C4-2B (cell line): ENCODE results near the gene MAOA.
"Not testable (repeated sequence)": the region's sequence is repeated elsewhere in the genome, so short reads cannot be mapped to it uniquely, and the experiment has no call there.

ENCODE experiments used
- H3K27ac ChIP-seq: fragments of 450-650 bp; 2 replicates; pipeline ENCODE4 v1.5.1; 2017
- CTCF ChIP-seq: fragments of 450-650 bp; conservative IDR thresholded peaks from 2 replicates; pipeline ENCODE4 v1.5.1; 2017; ENCODE audit warnings: mild to moderate bottlenecking
- ZFX ChIP-seq: fragments of 450-650 bp; IDR thresholded peaks from 2 replicates; pipeline ENCODE4 v1.6.1; 2017

The MAOA gene

GRCh38 chrX:43663173-43663572 lies 7.1 kb downstream of the MAOA start:
- no peak overlapping the region for H3K27ac ChIP-seq
- TF ChIP-seq ZFX (no peak), CTCF (no peak)

DNA sequence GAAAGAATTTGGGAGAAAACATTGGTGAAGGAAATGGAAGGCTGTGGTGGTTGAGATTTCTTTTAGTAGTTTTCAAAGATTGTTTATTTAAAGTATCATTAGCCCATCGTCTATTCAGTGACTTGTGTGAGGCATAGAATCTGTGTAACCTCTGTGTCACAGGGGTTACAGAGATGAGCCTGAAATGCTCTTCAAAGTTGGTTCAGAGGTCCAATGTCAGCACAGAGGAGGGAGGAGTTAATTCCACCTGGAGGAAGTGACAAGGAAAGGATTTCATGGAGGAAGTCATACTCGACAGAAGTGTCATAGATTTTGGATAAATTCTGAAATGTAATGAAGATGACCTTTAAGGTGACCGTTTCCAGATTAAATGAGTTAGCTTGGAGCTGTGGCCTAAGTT lies 8.2 kb downstream of the MAOA start:
- TF ChIP-seq ZFX = no peak
- TF ChIP-seq CTCF = no peak
- H3K27ac ChIP-seq = no peak overlapping the region

DNA sequence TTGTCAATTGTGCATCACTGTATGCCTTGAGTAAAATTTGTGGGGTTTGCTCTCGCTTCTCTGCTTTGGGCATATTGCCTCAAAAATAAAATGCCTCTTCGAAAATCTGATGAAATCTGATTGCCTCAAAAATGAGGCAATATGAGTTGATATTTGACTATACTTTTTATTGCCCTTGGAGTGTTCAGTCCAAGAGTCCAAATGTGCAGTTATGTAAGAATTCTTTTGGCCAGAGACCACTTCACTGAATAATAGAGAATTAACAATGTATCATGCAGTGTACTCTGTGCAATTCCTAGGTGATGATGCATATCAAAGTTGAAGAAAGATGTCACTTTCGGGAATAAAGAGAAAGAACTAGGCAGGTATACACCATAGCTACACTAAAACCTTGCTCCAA lies 8.6 kb downstream of the MAOA start:
- H3K27ac ChIP-seq = no peak overlapping the region
- TF ChIP-seq CTCF (no peak), ZFX (no peak)

DNA sequence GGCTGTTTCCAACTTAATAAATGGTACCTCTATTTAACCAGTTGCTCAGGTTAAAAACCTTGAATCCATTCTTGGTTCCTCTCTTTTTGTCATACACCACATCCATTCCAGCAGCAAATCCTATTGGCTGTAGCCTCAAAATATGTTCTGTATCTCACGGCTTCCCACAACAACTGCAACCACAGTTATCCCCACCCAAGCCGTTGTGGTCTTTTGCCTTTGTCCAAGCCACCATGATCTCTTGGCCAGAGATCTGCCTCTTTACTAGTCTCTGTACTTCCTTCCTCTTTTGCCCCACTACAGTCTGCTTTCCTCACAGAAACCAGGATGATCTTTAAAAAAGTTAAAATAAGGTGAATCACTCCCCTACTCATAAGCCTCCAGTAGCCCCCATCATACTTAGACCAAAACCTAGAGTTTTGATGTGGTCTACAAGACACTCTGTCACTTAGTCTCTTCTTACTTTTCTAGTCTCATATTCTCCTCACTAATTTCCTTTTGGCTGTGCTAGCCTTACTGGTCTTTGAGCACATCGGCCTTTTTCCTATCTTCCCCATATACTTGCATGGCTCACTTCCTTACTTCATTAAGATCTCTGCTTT lies 10.3 kb downstream of the MAOA start:
- no peak overlapping the region for H3K27ac ChIP-seq
- no peak for TF ChIP-seq CTCF
- TF ChIP-seq ZFX = no peak

DNA sequence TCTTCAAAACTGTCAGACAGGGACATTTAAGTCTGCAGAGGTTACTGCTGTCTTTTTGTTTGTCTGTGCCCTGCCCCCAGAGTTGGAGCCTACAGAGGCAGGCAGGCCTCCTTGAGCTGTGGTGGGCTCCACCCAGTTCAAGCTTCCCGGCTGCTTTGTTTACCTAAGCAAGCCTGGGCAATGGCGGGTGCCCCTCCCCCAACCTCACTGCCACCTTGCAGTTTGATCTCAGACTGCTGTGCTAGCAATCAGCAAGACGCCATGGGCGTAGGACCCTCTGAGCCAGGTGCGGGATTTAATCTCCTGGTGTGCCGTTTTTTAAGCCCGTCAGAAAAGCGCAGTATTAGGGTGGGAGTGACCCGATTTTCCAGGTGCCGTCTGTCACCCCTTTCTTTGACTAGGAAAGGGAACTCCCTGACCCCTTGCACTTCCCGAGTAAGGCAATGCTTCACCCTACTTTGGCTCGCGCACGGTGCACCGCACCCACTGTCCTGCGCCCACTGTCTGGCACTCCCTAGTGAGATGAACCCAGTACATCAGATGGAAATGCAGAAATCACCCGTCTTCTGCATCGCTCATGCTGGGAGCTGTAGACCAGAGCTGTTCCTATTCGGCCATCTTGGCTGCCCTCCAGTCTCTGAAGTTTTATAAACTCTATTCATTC lies 20.0 kb downstream of the MAOA start:
- H3K27ac ChIP-seq = not testable (repeated sequence)

DNA sequence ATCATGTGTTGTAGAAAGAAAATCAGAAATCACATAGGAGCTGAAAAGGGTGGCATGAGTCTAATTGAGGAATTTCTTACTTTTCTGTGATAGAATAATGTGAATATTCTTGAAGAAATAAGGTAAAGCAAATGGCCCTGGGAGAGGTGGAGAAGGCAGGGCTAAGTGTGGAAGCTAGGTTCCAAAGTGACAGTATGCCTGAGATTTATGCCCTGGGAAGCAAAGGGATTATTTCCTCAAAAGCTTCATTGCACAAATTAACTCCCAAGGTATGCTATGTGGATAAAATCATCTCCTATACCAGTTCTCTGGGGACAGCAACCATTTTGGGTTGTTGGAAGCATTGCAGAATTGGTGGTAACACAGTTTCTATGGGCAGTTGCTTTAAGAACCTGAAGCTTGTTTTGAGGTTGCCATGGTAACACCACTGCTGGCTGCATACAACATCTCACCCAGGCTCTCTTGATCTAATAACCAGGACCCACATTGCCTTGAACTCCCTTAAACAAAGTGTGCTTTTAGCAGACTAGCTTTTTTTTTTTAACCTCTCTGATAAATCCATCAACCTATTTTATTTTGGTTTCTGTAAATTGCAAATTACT lies 21.0 kb downstream of the MAOA start:
- TF ChIP-seq ZFX = no peak
- TF ChIP-seq CTCF = no peak
- H3K27ac ChIP-seq = no peak overlapping the region

DNA sequence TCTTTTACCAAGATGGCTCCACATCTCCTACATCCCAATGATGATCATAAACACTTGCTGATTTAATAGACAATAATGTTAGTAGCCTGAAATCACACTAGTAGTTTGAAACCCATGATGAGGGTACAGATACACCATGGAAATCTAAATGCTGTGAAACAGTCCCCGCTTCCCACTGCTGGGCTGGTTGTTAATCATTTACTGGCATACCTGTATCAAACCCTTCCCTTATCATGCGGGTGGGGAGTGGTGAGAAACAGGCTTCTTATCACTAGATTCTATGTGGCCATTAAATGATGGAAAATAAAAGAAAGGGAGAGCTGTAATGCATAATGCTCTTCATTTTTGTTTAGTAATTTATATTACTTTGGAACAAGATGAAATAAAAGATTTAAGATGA lies 21.9 kb downstream of the MAOA start:
- TF ChIP-seq ZFX = no peak
- no peak for TF ChIP-seq CTCF
- no peak overlapping the region for H3K27ac ChIP-seq

GRCh38 chrX:43679058-43679457 lies 23.0 kb downstream of the MAOA start:
- H3K27ac ChIP-seq = no peak overlapping the region
- TF ChIP-seq CTCF (no peak), ZFX (no peak)
